ENCODE results near the gene SERINC2. TPM values are rescaled to one million over a fixed set of nuclear protein-coding genes. Genes with fewer than 3 reads are reported as not detected.

Gene SERINC2
- total RNA-seq, 1 donor from 2014 or later, result 45.8 TPM

DNA sequence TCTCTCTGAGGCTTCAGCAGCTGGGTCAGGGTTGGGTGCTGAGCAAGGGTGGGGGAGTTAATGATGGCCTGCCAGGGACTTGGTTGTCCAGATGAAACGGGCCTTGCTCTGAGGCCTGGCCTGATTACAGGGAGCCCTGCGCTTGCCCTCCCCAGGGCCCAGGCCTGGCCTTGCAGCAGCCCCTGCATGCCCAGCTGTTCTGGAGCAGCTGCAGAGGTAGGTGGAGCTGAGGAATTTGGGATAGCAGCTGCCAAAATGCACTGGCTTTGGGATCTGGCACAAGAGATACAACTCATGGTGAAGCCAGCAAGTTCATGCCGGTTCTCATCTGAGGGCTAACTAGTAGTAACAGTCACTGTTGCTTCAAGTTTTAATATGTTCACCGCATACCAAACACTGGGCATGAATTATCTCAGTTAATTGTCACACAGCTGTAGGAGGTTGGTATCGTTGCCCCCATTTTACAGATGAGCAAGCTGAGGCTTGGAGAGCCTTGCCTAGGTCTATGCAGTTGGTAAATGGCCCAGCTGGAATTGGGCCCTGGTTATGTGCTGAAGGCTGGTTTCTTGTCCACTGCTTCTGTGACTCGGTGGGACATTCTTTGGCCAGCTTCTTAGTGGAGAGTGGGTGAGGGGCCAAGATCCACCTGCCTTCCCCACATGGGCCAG lies 7.3 kb upstream of the SERINC2 start:
- no peak for TF ChIP-seq CTCF (conservative IDR thresholded peaks at IDR 0.05; ENCODE audit: low read depth, low read length)

DNA sequence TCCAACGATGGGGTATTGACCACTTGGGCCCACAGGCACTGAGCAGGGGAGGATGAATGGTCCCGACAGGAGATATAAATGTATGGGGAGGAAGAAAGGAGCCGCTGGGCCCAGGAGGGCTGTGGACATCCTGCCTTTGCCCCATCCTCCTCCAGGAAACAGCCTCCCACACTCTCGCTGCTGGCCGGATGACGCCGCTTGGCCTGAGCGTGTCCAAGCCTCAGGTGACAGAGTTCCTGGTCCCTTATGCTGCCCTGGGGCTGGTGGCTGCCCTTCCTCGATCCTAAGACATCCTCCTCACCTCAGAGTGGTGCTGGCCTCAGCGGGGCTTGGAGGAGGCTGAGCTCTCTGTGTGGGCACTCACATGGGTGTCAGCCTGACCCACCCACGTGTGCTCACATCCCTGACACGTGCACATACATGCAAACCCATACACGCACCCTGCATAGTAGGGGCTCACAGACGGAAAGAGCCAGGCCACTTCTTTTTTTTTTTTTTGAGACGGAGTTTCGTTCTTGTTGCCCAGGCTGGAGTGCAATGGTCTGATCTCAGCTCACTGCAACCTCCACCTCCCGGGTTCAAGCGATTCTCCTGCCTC lies 5.9 kb upstream of the SERINC2 start:
- DNase-seq (ENCODE audit: low read depth), result no peak
- no peak overlapping the region for H3K4me3 ChIP-seq (ENCODE audit: low read depth, low read length)
- TF ChIP-seq CTCF (conservative IDR thresholded peaks at IDR 0.05; ENCODE audit: low read depth, low read length), result no peak

More for the DNA sequence above, 7.3 kb upstream of the SERINC2 start:
- DNase-seq (ENCODE audit: low read depth), result no peak
- H3K4me3 ChIP-seq (ENCODE audit: low read depth, low read length), result no peak overlapping the region

DNA sequence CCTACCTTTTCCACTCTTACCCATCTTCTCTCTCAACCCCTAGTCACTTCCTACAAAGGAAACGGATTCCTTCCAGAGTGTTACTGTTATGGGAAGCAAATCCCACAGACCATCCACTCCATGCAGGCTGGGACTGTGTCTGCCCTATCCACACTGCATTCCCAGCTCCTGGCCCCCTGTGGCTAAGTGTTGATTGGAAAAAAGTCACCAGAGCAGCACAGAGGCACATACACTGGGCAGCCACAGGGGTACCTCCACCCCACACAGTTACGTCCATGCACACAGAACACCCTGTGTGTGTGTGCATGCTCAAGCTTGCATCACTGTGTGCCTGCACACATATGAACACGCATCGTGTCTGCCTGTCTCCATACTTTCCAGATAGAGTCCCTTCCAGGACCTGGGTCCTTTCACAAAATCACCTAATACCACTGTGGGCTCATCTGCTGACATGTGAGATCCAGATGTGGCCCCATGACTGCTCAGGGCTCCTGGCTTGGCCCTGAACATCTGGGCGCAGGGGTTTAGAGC lies 4.2 kb upstream of the SERINC2 start:
- H3K4me3 ChIP-seq (ENCODE audit: low read depth, low read length), result no peak overlapping the region
- TF ChIP-seq CTCF (conservative IDR thresholded peaks at IDR 0.05; ENCODE audit: low read depth, low read length), result no peak
- DNase-seq (ENCODE audit: low read depth), result no peak

DNA sequence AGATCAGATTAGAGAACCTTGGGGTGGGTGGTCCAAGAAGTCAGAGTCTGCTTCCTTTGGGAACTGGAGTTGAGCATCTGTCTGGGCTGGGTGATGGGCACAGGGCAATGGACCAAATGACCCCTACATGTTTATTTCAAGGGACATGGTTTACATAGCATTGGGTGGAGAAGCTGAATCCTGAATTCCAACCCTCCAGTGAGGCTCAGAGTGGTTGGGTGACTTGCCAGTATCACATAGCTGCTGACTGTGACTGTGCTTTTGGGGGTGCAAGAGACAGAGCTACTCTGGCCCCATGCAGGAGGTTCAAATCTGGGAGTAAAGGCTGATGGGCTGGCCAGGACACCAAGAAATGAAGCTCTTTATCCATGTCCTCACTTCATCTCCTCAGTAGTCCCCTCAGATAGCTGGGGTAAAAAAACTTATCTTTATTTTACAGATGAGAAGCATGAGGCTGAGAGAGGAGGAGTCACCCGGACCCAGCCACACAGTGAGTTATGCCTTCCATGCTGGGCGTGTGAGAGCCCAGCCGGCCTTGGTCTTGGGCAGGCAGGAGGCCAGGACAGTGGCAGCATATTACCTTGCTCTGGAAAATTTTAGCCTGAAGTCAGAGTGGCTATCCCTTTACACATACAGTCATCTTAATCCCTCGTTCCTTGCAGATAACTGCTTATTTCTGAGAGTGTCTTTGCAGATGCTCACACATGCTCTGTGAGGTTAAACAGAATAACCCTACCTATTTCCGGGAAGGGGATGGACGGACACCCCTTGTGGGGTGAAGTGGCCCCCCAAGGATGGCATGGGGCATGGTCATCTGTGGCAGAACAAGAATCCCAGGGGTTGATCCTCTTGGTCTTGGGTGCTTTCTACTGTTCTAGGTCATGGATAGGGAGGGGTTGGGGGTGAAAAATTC lies 2.8 kb upstream of the SERINC2 start:
- DNase-seq (ENCODE audit: low read depth), result no peak
- TF ChIP-seq CTCF (conservative IDR thresholded peaks at IDR 0.05; ENCODE audit: low read depth, low read length), result no peak
- no peak overlapping the region for H3K4me3 ChIP-seq (ENCODE audit: low read depth, low read length)

DNA sequence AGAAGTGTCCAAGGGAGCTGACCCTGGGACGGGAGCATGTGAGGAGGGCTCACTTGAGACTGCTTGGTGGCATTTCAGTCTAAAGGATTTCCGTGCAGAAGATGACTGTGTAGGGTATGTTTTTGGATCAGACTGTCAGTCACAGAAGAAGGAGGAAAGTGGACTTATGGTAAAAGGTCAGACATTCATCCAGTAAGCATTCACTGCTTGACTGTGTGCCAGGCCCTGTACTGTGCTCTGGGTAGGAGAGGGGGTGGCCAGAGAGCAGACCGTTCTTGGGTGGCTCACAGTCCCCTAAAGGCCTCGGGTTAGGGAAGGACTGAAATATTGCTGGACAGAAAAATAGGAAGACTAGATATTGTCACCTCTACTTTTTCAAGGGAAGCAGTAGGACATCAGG lies 2.1 kb upstream of the SERINC2 start:
- no peak for DNase-seq (ENCODE audit: low read depth)
- TF ChIP-seq CTCF (conservative IDR thresholded peaks at IDR 0.05; ENCODE audit: low read depth, low read length), result no peak

DNA sequence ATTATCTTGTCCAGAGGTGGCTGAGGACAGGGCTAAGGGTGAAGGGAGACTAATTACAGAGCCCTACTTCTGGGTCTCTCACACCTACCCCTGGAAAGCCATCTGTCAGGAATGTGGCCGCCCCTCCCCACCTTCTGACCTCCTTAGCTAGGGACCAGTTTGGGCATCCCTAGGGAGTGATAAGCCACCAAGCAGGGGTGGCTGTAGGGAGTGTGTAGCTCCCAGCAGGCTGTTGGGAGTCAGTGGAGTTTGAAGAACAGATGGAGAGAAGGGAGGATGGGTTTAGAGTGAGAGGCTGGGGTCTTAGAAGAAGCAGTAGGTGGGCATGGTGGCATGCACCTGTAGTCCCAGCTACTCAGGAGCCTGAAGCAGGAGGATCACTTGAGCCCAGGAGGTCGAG lies 808 bp upstream of the SERINC2 start:
- no peak overlapping the region for H3K4me3 ChIP-seq (ENCODE audit: low read depth, low read length)
- no peak for TF ChIP-seq CTCF (conservative IDR thresholded peaks at IDR 0.05; ENCODE audit: low read depth, low read length)

More for the DNA sequence above, 2.1 kb upstream of the SERINC2 start:
- no peak overlapping the region for H3K4me3 ChIP-seq (ENCODE audit: low read depth, low read length)

More for the DNA sequence above, 808 bp upstream of the SERINC2 start:
- no peak for DNase-seq (ENCODE audit: low read depth)

Measured in epithelial cell of proximal tubule (primary cell).